Activated naive CD4-positive, alpha-beta T cell treated with anti-CD3 and anti-CD28 coated beads, Interleukin-2, amount 50 U/mL, for 24 hours (primary cell): Measurements from ENCODE around the gene PDE3B.
A peak's percentile ranks its signal among the peaks of the same experiment; 100 is the strongest.
"Not testable (repeated sequence)": the region's sequence is repeated elsewhere in the genome, so short reads cannot be mapped to it uniquely, and the experiment has no call there.

ENCODE experiments used
- H3K27ac Mint-ChIP-seq: one replicate; pipeline ENCODE4 v1.8.0; 2021; ENCODE audit warnings: mild to moderate bottlenecking, mixed read lengths
- H3K27me3 Mint-ChIP-seq: one replicate; pipeline ENCODE4 v1.8.0; 2021; ENCODE audit warnings: mixed read lengths
- H3K36me3 Mint-ChIP-seq: one replicate; pipeline ENCODE4 v1.8.0; 2021; ENCODE audit warnings: mixed read lengths
- H3K4me1 Mint-ChIP-seq: one replicate; pipeline ENCODE4 v1.8.0; 2021; ENCODE audit warnings: mixed read lengths
- H3K4me3 Mint-ChIP-seq: one replicate; pipeline ENCODE4 v1.8.0; 2021; ENCODE audit warnings: mild to moderate bottlenecking, mixed read lengths
- H3K9me3 Mint-ChIP-seq: one replicate; pipeline ENCODE4 v1.8.0; 2021; ENCODE audit warnings: mixed read lengths

Gene PDE3B

GRCh38 chr11:14684234-14684915, 40.8 kb downstream of the PDE3B start:
- Mint-ChIP-seq H3K4me1 (peaks cover 84% of the 10 kb centered on the region), H3K36me3 (peaks cover 27% of the 10 kb centered on the region), H3K27ac (peak overlapping the region; percentile 88)
- H3K9me3 Mint-ChIP-seq, H3K4me3 Mint-ChIP-seq, H3K27me3 Mint-ChIP-seq: not testable (repeated sequence)

- no peak overlapping the region for H3K27ac Mint-ChIP-seq
- no peak overlapping the region for H3K4me3 Mint-ChIP-seq
- peaks cover 5% of the 10 kb centered on the region for H3K9me3 Mint-ChIP-seq
- peaks cover 31% of the 10 kb centered on the region for H3K36me3 Mint-ChIP-seq
- no peaks in the 10 kb centered on the region for H3K27me3 Mint-ChIP-seq
- H3K4me1 Mint-ChIP-seq = peaks cover 71% of the 10 kb centered on the region
These were observed 43.9 kb downstream of the PDE3B start for GRCh38 chr11:14687456-14687855.

- H3K4me1 Mint-ChIP-seq = peaks cover 68% of the 10 kb centered on the region
- no peak overlapping the region for H3K4me3 Mint-ChIP-seq
- H3K27ac Mint-ChIP-seq = peak overlapping the region; percentile 82
- H3K9me3 Mint-ChIP-seq = peaks cover 5% of the 10 kb centered on the region
- no peaks in the 10 kb centered on the region for H3K27me3 Mint-ChIP-seq
- peaks cover 36% of the 10 kb centered on the region for H3K36me3 Mint-ChIP-seq
These were observed 44.5 kb downstream of the PDE3B start for GRCh38 chr11:14687943-14688627.

GRCh38 chr11:14695656-14696055, 52.1 kb downstream of the PDE3B start:
- Mint-ChIP-seq H3K4me1 (peaks cover 62% of the 10 kb centered on the region), H3K27ac (peak overlapping the region; percentile 4), H3K9me3 (peaks cover 23% of the 10 kb centered on the region), H3K36me3 (peaks cover 43% of the 10 kb centered on the region)
- H3K27me3 Mint-ChIP-seq, H3K4me3 Mint-ChIP-seq: not testable (repeated sequence)

GRCh38 chr11:14698771-14699170, 55.2 kb downstream of the PDE3B start:
- H3K4me1 Mint-ChIP-seq = peaks cover 75% of the 10 kb centered on the region
- H3K27ac Mint-ChIP-seq = peak overlapping the region; percentile 56
- peaks cover 38% of the 10 kb centered on the region for H3K36me3 Mint-ChIP-seq
- peaks cover 17% of the 10 kb centered on the region for H3K9me3 Mint-ChIP-seq
- H3K4me3 Mint-ChIP-seq = peak overlapping the region; percentile 61
- no peaks in the 10 kb centered on the region for H3K27me3 Mint-ChIP-seq

GRCh38 chr11:14700593-14700992, 57.0 kb downstream of the PDE3B start:
- peaks cover 75% of the 10 kb centered on the region for H3K4me1 Mint-ChIP-seq
- peaks cover 17% of the 10 kb centered on the region for H3K9me3 Mint-ChIP-seq
- H3K4me3 Mint-ChIP-seq = peak overlapping the region; percentile 69
- H3K36me3 Mint-ChIP-seq = peaks cover 39% of the 10 kb centered on the region
- H3K27ac Mint-ChIP-seq = no peak overlapping the region
- H3K27me3 Mint-ChIP-seq = no peaks in the 10 kb centered on the region

GRCh38 chr11:14702760-14703159, 59.2 kb downstream of the PDE3B start:
- Mint-ChIP-seq H3K36me3 (peaks cover 35% of the 10 kb centered on the region), H3K4me3 (no peak overlapping the region), H3K4me1 (peaks cover 65% of the 10 kb centered on the region), H3K27me3 (no peaks in the 10 kb centered on the region), H3K27ac (no peak overlapping the region), H3K9me3 (peaks cover 17% of the 10 kb centered on the region)

- peaks cover 27% of the 10 kb centered on the region for H3K9me3 Mint-ChIP-seq
- H3K36me3 Mint-ChIP-seq = peaks cover 42% of the 10 kb centered on the region
- no peak overlapping the region for H3K4me3 Mint-ChIP-seq
- no peak overlapping the region for H3K27ac Mint-ChIP-seq
- H3K4me1 Mint-ChIP-seq = peaks cover 66% of the 10 kb centered on the region
- H3K27me3 Mint-ChIP-seq = no peaks in the 10 kb centered on the region
These were observed 60.1 kb downstream of the PDE3B start for GRCh38 chr11:14703731-14704130.

GRCh38 chr11:14705067-14705466, 61.5 kb downstream of the PDE3B start:
- H3K9me3 Mint-ChIP-seq = peaks cover 40% of the 10 kb centered on the region
- H3K27ac Mint-ChIP-seq = no peak overlapping the region
- H3K4me1 Mint-ChIP-seq = peaks cover 67% of the 10 kb centered on the region
- H3K36me3 Mint-ChIP-seq = peaks cover 51% of the 10 kb centered on the region
- no peak overlapping the region for H3K4me3 Mint-ChIP-seq
- H3K27me3 Mint-ChIP-seq = no peaks in the 10 kb centered on the region

- Mint-ChIP-seq H3K27me3 (no peaks in the 10 kb centered on the region), H3K9me3 (peaks cover 19% of the 10 kb centered on the region), H3K27ac (peak overlapping the region; percentile 78), H3K4me1 (peaks cover 48% of the 10 kb centered on the region), H3K36me3 (peaks cover 19% of the 10 kb centered on the region), H3K4me3 (peak overlapping the region; percentile 47)
These were observed 70.1 kb downstream of the PDE3B start for GRCh38 chr11:14713496-14714244.

GRCh38 chr11:14715669-14716068, 72.1 kb downstream of the PDE3B start:
- not testable (repeated sequence) for H3K27ac Mint-ChIP-seq, H3K9me3 Mint-ChIP-seq, H3K27me3 Mint-ChIP-seq, H3K36me3 Mint-ChIP-seq, H3K4me3 Mint-ChIP-seq
- H3K4me1 Mint-ChIP-seq = peaks cover 28% of the 10 kb centered on the region

- no peak overlapping the region for H3K4me3 Mint-ChIP-seq
- H3K36me3 Mint-ChIP-seq = peaks cover 13% of the 10 kb centered on the region
- H3K27ac Mint-ChIP-seq = no peak overlapping the region
- peaks cover 48% of the 10 kb centered on the region for H3K4me1 Mint-ChIP-seq
- no peaks in the 10 kb centered on the region for H3K27me3 Mint-ChIP-seq
- peaks cover 4% of the 10 kb centered on the region for H3K9me3 Mint-ChIP-seq
These were observed 78.9 kb downstream of the PDE3B start for GRCh38 chr11:14722496-14722895.

GRCh38 chr11:14725150-14725549, 81.5 kb downstream of the PDE3B start:
- Mint-ChIP-seq H3K36me3 (peaks cover 13% of the 10 kb centered on the region), H3K27me3 (no peaks in the 10 kb centered on the region), H3K9me3 (peaks cover 4% of the 10 kb centered on the region), H3K4me1 (peaks cover 73% of the 10 kb centered on the region), H3K4me3 (no peak overlapping the region), H3K27ac (no peak overlapping the region)

GRCh38 chr11:14727215-14727614, 83.6 kb downstream of the PDE3B start:
- Mint-ChIP-seq H3K27ac (peak overlapping the region; percentile 61), H3K9me3 (peaks cover 4% of the 10 kb centered on the region), H3K36me3 (peaks cover 11% of the 10 kb centered on the region), H3K27me3 (no peaks in the 10 kb centered on the region), H3K4me1 (peaks cover 77% of the 10 kb centered on the region), H3K4me3 (no peak overlapping the region)

GRCh38 chr11:14727746-14728145, 84.1 kb downstream of the PDE3B start:
- H3K36me3 Mint-ChIP-seq = peaks cover 11% of the 10 kb centered on the region
- peaks cover 4% of the 10 kb centered on the region for H3K9me3 Mint-ChIP-seq
- no peak overlapping the region for H3K4me3 Mint-ChIP-seq
- no peaks in the 10 kb centered on the region for H3K27me3 Mint-ChIP-seq
- peak overlapping the region; percentile 61 for H3K27ac Mint-ChIP-seq
- H3K4me1 Mint-ChIP-seq = peaks cover 80% of the 10 kb centered on the region

GRCh38 chr11:14740539-14740938, 96.9 kb downstream of the PDE3B start:
- H3K4me1 Mint-ChIP-seq = peaks cover 81% of the 10 kb centered on the region
- H3K27me3 Mint-ChIP-seq, H3K4me3 Mint-ChIP-seq, H3K9me3 Mint-ChIP-seq: not testable (repeated sequence)
- H3K27ac Mint-ChIP-seq = peak overlapping the region; percentile 64
- peaks cover 42% of the 10 kb centered on the region for H3K36me3 Mint-ChIP-seq
